Measurements from ENCODE around the gene CSTPP1.

- TF ChIP-seq CTCF (IDR thresholded peaks at IDR 0.05; ENCODE audit: low read depth, low read length, poor library complexity, severe bottlenecking) (no peak), EZH2phosphoT487 (IDR thresholded peaks at IDR 0.05; ENCODE audit: borderline replicate concordance, low read length) (no peak)
Observed at GRCh38 chr11:46944356-46945075, 8.0 kb downstream of the CSTPP1 start.

All from DOHH2 (cell line).